Measurements from ENCODE around the gene CDH6.

CDH6 gene

GRCh38 chr5:31250201-31250600, 56.7 kb downstream of the CDH6 start:
- DNase-seq (ENCODE audit: low read depth) = no peak

- no peak for DNase-seq (ENCODE audit: low read depth)
Measured at GRCh38 chr5:31251032-31251431, 57.5 kb downstream of the CDH6 start.

- DNase-seq (ENCODE audit: low read depth) = no peak
Measured at GRCh38 chr5:31255041-31255440, 61.6 kb downstream of the CDH6 start.

GRCh38 chr5:31268256-31268655, 74.8 kb downstream of the CDH6 start:
- no peak for DNase-seq (ENCODE audit: low read depth)

GRCh38 chr5:31268686-31269085, 75.2 kb downstream of the CDH6 start:
- no peak for DNase-seq (ENCODE audit: low read depth)

GRCh38 chr5:31269259-31269658, 75.8 kb downstream of the CDH6 start:
- DNase-seq (ENCODE audit: low read depth) = no peak

- DNase-seq (ENCODE audit: low read depth) = no peak
Measured at GRCh38 chr5:31270396-31270795, 76.9 kb downstream of the CDH6 start.

- no peak for DNase-seq (ENCODE audit: low read depth)
Measured at GRCh38 chr5:31271567-31271966, 78.1 kb downstream of the CDH6 start.

- DNase-seq (ENCODE audit: low read depth) = no peak
Measured at GRCh38 chr5:31273161-31273560, 79.7 kb downstream of the CDH6 start.

- no peak for DNase-seq (ENCODE audit: low read depth)
Measured at GRCh38 chr5:31273631-31274378, 80.3 kb downstream of the CDH6 start.

- DNase-seq (ENCODE audit: low read depth) = no peak
Measured at GRCh38 chr5:31280210-31280609, 86.7 kb downstream of the CDH6 start.

- no peak for DNase-seq (ENCODE audit: low read depth)
Measured at GRCh38 chr5:31283326-31283725, 89.8 kb downstream of the CDH6 start.

GRCh38 chr5:31285025-31285424, 91.5 kb downstream of the CDH6 start:
- no peak for DNase-seq (ENCODE audit: low read depth)

- no peak for DNase-seq (ENCODE audit: low read depth)
Measured at GRCh38 chr5:31287985-31288384, 94.5 kb downstream of the CDH6 start.

- DNase-seq (ENCODE audit: low read depth) = no peak
Measured at GRCh38 chr5:31289429-31289828, 95.9 kb downstream of the CDH6 start.

GRCh38 chr5:31291323-31291854, 97.9 kb downstream of the CDH6 start:
- no peak for DNase-seq (ENCODE audit: low read depth)

GRCh38 chr5:31300501-31300900, 107.0 kb downstream of the CDH6 start:
- no peak for DNase-seq (ENCODE audit: low read depth)

GRCh38 chr5:31301833-31302232, 108.3 kb downstream of the CDH6 start:
- no peak for DNase-seq (ENCODE audit: low read depth)

- DNase-seq (ENCODE audit: low read depth) = no peak
Measured at GRCh38 chr5:31303688-31304087, 110.2 kb downstream of the CDH6 start.

GRCh38 chr5:31317665-31318064, 124.2 kb downstream of the CDH6 start:
- no peak for DNase-seq (ENCODE audit: low read depth)

- DNase-seq (ENCODE audit: low read depth) = no peak
Measured at GRCh38 chr5:31319335-31319734, 125.8 kb downstream of the CDH6 start.

- DNase-seq (ENCODE audit: low read depth) = no peak
Measured at GRCh38 chr5:31322946-31323345, 129.5 kb downstream of the CDH6 start.

GRCh38 chr5:31324842-31325241, 131.4 kb downstream of the CDH6 start:
- DNase-seq (ENCODE audit: low read depth) = no peak

Measured in activated T-helper 9 cell treated with anti-CD3 and anti-CD28 coated beads, Interleukin-2, amount 50 U/mL, for 16 hours (primary cell).